Upper lobe of left lung (tissue), 6 donors: ENCODE measurements around the gene GFAP. TPM values are rescaled to one million over a fixed set of nuclear protein-coding genes. Genes with fewer than 3 reads are reported as not detected.

Experiments used
- ATAC-seq, 2 donors: fragments of 200-7000 bp; cut with Tn5 transposase; one replicate each; pipeline ENCODE4 v1.9.1; 2022; ENCODE audit warnings: mild to moderate bottlenecking in 2 of 2, moderate library complexity in 2 of 2; ENCODE audit not compliant: low FRiP score in 2 of 2
- DNase-seq, 2 donors: peaks; one replicate each; pipeline ENCODE4 v3.0.0-alpha.2; 2019 to 2020
- H3K27ac ChIP-seq, 4 donors: fragments of 200-600 bp; sonication (generic); one replicate each; pipeline ENCODE4 v1.5.1; 2016 to 2019
- H3K27me3 ChIP-seq, 4 donors: fragments of 200-600 bp; sonication (generic); one replicate each; pipeline ENCODE4 v1.5.1; 2017 to 2019
- H3K36me3 ChIP-seq, 4 donors: fragments of 200-600 bp; sonication (generic); one replicate each; pipeline ENCODE4 v1.5.1; 2016 to 2019
- H3K4me1 ChIP-seq, 4 donors: fragments of 200-600 bp; sonication (generic); one replicate each; pipeline ENCODE4 v1.5.1; 2018 to 2019
- H3K4me3 ChIP-seq, 4 donors: fragments of 200-600 bp; sonication (generic); one replicate each; pipeline ENCODE4 v1.5.1; 2017 to 2019; ENCODE audit warnings: mild to moderate bottlenecking in 2 of 4, moderate library complexity in 1 of 4
- H3K9me3 ChIP-seq, 4 donors: fragments of 200-600 bp; sonication (generic); one replicate each; pipeline ENCODE4 v1.5.1; 2018 to 2019
- CTCF ChIP-seq, 6 experiments: fragments of 450-650 bp in 4 of 6; fragments of 200-600 bp in 2 of 6; sonication (generic) in 2 of 6; IDR thresholded peaks; one replicate each; pipeline ENCODE4 v1.5.1; 2016 to 2019; ENCODE audit warnings: antibody characterized with exemption in 6 of 6
- EP300 ChIP-seq, 4 donors: sonication (generic); formaldehyde crosslinking; IDR thresholded peaks; one replicate each; pipeline ENCODE4 v1.5.1; 2017; ENCODE audit warnings: antibody characterized with exemption in 4 of 4, control low read depth in 2 of 4
- POLR2A ChIP-seq, 4 donors: fragments of 450-650 bp; IDR thresholded peaks; one replicate each; pipeline ENCODE4 v1.5.1; 2016 to 2017; ENCODE audit warnings: antibody characterized with exemption in 4 of 4, mild to moderate bottlenecking in 2 of 4
- POLR2AphosphoS5 ChIP-seq, 2 donors: sonication (generic); formaldehyde crosslinking; IDR thresholded peaks; one replicate each; pipeline ENCODE4 v1.5.1; 2017; ENCODE audit warnings: antibody characterized with exemption in 2 of 2
- WGBS, 2 donors: methylation state at CpG; one replicate each; pipeline ENCODE4 v1.1.5; 2017 to 2018; 5-methylcytosine and 5-hydroxymethylcytosine counted together
- total RNA-seq, 6 donors: library from RNA; depleted of rRNA in 4 of 6; stranded (reverse); fragments of >200 nt in 4 of 6; gene quantifications; one replicate each; pipeline versions ENCODE4 v1.1.0 to v1.2.1, GENCODE V29; 2016 to 2021
- donor health status: DM: no; HTN: no; CAD: no; lungs with moderate emphysema.
- donor health status: DM: no; HTN: yes; CAD: no; lungs with severe emphysema.

The GFAP gene
- total RNA-seq, 6 donors from 2014 or later = not detected

- no peaks in the 10 kb centered on the region for H3K9me3 ChIP-seq
- H3K36me3 ChIP-seq = no peaks in the 10 kb centered on the region
- ATAC-seq (no peak), DNase-seq (no peak)
- TF ChIP-seq EP300 (IDR thresholded peaks at IDR 0.05) = no peak
- H3K27me3 ChIP-seq = no peaks in the 10 kb centered on the region
- 96 to 97% methylated on average over 5 to 8 of the region's 8 CpGs for WGBS, 2 donors
- no peak overlapping the region for H3K4me3 ChIP-seq
- no peak overlapping the region for H3K27ac ChIP-seq
- H3K4me1 ChIP-seq = no peaks in the 10 kb centered on the region
Observed at GRCh38 chr17:44932096-44932786, 16.9 kb upstream of the GFAP start.

- Histone ChIP-seq H3K9me3 (no peaks in the 10 kb centered on the region), H3K4me1 (no peaks in the 10 kb centered on the region), H3K27ac (no peak overlapping the region), H3K36me3 (no peaks in the 10 kb centered on the region), H3K27me3 (no peaks in the 10 kb centered on the region), H3K4me3 (no peak overlapping the region)
- 89% methylated on average over 5 of the region's 5 CpGs for WGBS, 2 donors
- DNase-seq = no peak
- no peak for ATAC-seq
- TF ChIP-seq CTCF (IDR thresholded peaks at IDR 0.05) = no peak
- TF ChIP-seq POLR2AphosphoS5 (IDR thresholded peaks at IDR 0.05) = no peak
- TF ChIP-seq POLR2A (IDR thresholded peaks at IDR 0.05) = no peak
- no peak for TF ChIP-seq EP300 (IDR thresholded peaks at IDR 0.05)
Observed at GRCh38 chr17:44931376-44931775, 16.1 kb upstream of the GFAP start.

GRCh38 chr17:44930667-44931066 is 15.4 kb upstream of the GFAP start:
- Histone ChIP-seq H3K4me1 (no peaks in the 10 kb centered on the region), H3K27me3 (no peaks in the 10 kb centered on the region), H3K27ac (no peak overlapping the region), H3K4me3 (no peak overlapping the region), H3K9me3 (no peaks in the 10 kb centered on the region), H3K36me3 (no peaks in the 10 kb centered on the region)
- no peak for ATAC-seq
- TF ChIP-seq POLR2AphosphoS5 (IDR thresholded peaks at IDR 0.05) (no peak), EP300 (IDR thresholded peaks at IDR 0.05) (no peak)
- WGBS, 2 donors = 84 to 89% methylated on average over 6 of the region's 6 CpGs
- DNase-seq = no peak

- DNase-seq (no peak), ATAC-seq (no peak)
- Histone ChIP-seq H3K4me1 (no peaks in the 10 kb centered on the region), H3K36me3 (no peaks in the 10 kb centered on the region), H3K4me3 (no peak overlapping the region), H3K27me3 (no peaks in the 10 kb centered on the region), H3K9me3 (no peaks in the 10 kb centered on the region), H3K27ac (no peak overlapping the region)
- 93 to 100% methylated on average over 2 to 7 of the region's 7 CpGs for WGBS, 2 donors
- TF ChIP-seq EP300 (IDR thresholded peaks at IDR 0.05) = no peak
- no peak for TF ChIP-seq CTCF (IDR thresholded peaks at IDR 0.05)
- no peak for TF ChIP-seq POLR2A (IDR thresholded peaks at IDR 0.05)
- no peak for TF ChIP-seq POLR2AphosphoS5 (IDR thresholded peaks at IDR 0.05)
Observed at GRCh38 chr17:44928950-44929720, 13.8 kb upstream of the GFAP start.

- no peak overlapping the region for H3K4me3 ChIP-seq
- H3K27ac ChIP-seq = no peak overlapping the region
- no peak for DNase-seq
- H3K36me3 ChIP-seq = no peaks in the 10 kb centered on the region
- WGBS, 2 donors = 92 to 98% methylated on average over 15 of the region's 15 CpGs
- no peak for ATAC-seq
- no peaks in the 10 kb centered on the region for H3K27me3 ChIP-seq
- no peaks in the 10 kb centered on the region for H3K4me1 ChIP-seq
- TF ChIP-seq EP300 (IDR thresholded peaks at IDR 0.05) = no peak
- TF ChIP-seq POLR2AphosphoS5 (IDR thresholded peaks at IDR 0.05) = no peak
- TF ChIP-seq POLR2A (IDR thresholded peaks at IDR 0.05) = no peak
- TF ChIP-seq CTCF (IDR thresholded peaks at IDR 0.05) = no peak
- no peaks in the 10 kb centered on the region for H3K9me3 ChIP-seq
Observed at GRCh38 chr17:44928136-44928535, 12.8 kb upstream of the GFAP start.
